ENCODE data around the gene PLEKHG4B. TPM values are rescaled to one million over a fixed set of nuclear protein-coding genes. Genes with fewer than 3 reads are reported as not detected.
"Not testable (repeated sequence)": the region's sequence is repeated elsewhere in the genome, so short reads cannot be mapped to it uniquely, and the experiment has no call there.

PLEKHG4B gene
- total RNA-seq, 1 donor from 2014 or later, result 5.4 TPM

DNA sequence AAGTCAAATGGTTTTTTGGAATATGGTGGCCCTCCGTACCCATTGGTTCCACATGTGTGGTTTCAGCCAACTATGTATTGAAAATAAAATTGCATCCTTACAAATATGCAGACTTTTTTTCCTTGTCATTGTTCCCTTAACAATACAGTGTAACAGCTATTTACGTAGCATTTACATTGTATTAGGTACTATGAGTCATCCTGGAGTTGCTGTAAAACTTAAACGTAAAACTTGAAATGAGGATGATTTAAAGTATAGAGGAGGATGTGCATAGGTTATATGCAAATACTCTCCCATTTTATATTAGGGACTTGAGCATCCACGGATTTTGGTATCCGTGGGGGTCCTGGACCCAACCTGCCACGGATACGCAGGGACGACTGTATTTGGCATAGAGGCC is 142.5 kb downstream of the PLEKHG4B start:
- Histone ChIP-seq H3K27me3 (ENCODE audit: control insufficient read depth, insufficient read depth, low read length) (no peaks in the 10 kb centered on the region), H3K4me3 (ENCODE audit: low read depth, low read length) (no peak overlapping the region), H3K36me3 (ENCODE audit: control insufficient read depth, insufficient read depth, low read length) (no peaks in the 10 kb centered on the region)
- TF ChIP-seq, protein P1, sequence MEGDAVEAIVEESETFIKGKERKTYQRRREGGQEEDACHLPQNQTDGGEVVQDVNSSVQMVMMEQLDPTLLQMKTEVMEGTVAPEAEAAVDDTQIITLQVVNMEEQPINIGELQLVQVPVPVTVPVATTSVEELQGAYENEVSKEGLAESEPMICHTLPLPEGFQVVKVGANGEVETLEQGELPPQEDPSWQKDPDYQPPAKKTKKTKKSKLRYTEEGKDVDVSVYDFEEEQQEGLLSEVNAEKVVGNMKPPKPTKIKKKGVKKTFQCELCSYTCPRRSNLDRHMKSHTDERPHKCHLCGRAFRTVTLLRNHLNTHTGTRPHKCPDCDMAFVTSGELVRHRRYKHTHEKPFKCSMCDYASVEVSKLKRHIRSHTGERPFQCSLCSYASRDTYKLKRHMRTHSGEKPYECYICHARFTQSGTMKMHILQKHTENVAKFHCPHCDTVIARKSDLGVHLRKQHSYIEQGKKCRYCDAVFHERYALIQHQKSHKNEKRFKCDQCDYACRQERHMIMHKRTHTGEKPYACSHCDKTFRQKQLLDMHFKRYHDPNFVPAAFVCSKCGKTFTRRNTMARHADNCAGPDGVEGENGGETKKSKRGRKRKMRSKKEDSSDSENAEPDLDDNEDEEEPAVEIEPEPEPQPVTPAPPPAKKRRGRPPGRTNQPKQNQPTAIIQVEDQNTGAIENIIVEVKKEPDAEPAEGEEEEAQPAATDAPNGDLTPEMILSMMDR (IDR thresholded peaks at IDR 0.05; ENCODE audit: insufficient read depth, low read length, poor library complexity, severe bottlenecking), result no peak
- DNase-seq (ENCODE audit: low read depth), result no peak

DNA sequence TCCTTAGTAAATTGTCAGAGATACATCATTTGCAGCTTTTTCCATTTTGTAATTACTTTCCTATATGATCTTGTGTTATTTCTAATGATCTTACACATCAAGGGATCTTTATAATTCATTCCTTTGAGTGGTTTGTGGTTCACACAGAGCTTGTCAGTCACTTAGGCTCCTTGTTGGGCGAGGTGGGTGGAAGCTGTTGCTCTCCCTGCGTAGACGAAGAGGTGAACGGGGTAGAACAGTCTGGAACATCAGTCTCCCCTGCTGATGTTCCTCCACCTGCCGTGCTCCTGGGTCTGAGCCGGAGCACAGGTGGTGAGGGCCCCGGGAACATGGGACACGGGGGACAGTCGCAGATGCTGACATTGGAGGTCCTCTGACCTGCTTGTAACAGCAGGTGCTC is 143.6 kb downstream of the PLEKHG4B start:
- H3K36me3 ChIP-seq (ENCODE audit: control insufficient read depth, insufficient read depth, low read length); DNase-seq (ENCODE audit: low read depth); H3K27me3 ChIP-seq (ENCODE audit: control insufficient read depth, insufficient read depth, low read length); H3K4me3 ChIP-seq (ENCODE audit: low read depth, low read length): not testable (repeated sequence)

DNA sequence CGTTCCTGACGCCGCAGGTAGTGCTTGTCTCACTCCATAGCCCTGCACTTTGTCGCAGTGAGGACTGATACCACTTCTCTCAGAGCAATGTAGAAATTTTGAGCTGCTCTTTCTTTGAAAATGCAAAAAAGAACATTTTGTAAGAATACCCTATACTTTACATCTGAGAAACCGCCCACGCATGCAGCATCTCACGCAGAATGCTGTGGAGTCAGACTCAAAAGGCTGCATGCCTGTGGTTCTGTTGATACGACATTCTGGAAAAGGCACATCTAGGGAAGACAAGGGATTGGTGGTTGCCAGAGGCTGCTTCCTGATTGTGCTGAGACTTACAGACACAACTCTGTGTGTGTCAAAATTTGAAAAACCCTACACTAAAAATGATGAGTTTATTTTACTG is 146.0 kb downstream of the PLEKHG4B start:
- H3K27me3 ChIP-seq (ENCODE audit: control insufficient read depth, insufficient read depth, low read length); H3K36me3 ChIP-seq (ENCODE audit: control insufficient read depth, insufficient read depth, low read length); H3K4me3 ChIP-seq (ENCODE audit: low read depth, low read length); DNase-seq (ENCODE audit: low read depth): not testable (repeated sequence)

Other genes with a start within 250 kb of the PLEKHG4B start
- 0.41 TPM in 1 of 2 replicates, not detected in the other for gene LRRC14B, start 99.3 kb downstream of the PLEKHG4B start, total RNA-seq
- 5.8 and 13.4 TPM in 2 replicates for gene CCDC127, start 126.0 kb downstream of the PLEKHG4B start, total RNA-seq
- 75.0 and 77.4 TPM in 2 replicates for gene SDHA, start 126.2 kb downstream of the PLEKHG4B start, total RNA-seq
- gene PDCD6, start 179.5 kb downstream of the PLEKHG4B start, total RNA-seq, result 92.2 and 122 TPM in 2 replicates
- 2.6 and 4.9 TPM in 2 replicates for gene AHRR, start 229.5 kb downstream of the PLEKHG4B start, total RNA-seq